H1 (cell line): ENCODE data around the gene SH2D5. TPM values are rescaled to one million over a fixed set of nuclear protein-coding genes. Genes with fewer than 3 reads are reported as not detected.

Source experiments
- BRCA1 ChIP-seq: IDR thresholded peaks from 2 replicates; pipeline ENCODE4 v1.6.1; 2012; ENCODE audit warnings: low read depth, low read length, improper control_type of control experiment
- CHD7 ChIP-seq: fragments of 300-600 bp; sonication (generic); IDR thresholded peaks from 2 replicates; pipeline ENCODE4 v1.7.1; 2012; ENCODE audit warnings: low read length, moderate library complexity, mild to moderate bottlenecking, inconsistent platforms; ENCODE audit not compliant: insufficient replicate concordance
- CREB1 ChIP-seq: IDR thresholded peaks from 2 replicates; pipeline ENCODE4 v1.6.1; 2012; ENCODE audit warnings: inconsistent platforms
- EP300 ChIP-seq, 2 experiments: IDR thresholded peaks; 1 replicate in 1 of 2; 2 replicates in 1 of 2; pipeline ENCODE4 v1.6.1; 2011 to 2012; ENCODE audit warnings: low read depth in 2 of 2, low read length in 2 of 2, mild to moderate bottlenecking in 2 of 2, borderline replicate concordance in 1 of 2, inconsistent platforms in 1 of 2, moderate library complexity in 1 of 2
- JUND ChIP-seq: IDR thresholded peaks from 2 replicates; pipeline ENCODE4 v1.6.1; 2011; ENCODE audit warnings: mild to moderate bottlenecking, improper control_type of control experiment, low read length
- POLR2A ChIP-seq, 2 experiments: IDR thresholded peaks; 1 replicate in 1 of 2; 2 replicates in 1 of 2; pipeline ENCODE4 v1.6.1; 2011; ENCODE audit warnings: low read depth in 2 of 2, low read length in 2 of 2, mild to moderate bottlenecking in 2 of 2; ENCODE audit errors: control extremely low read depth in 1 of 2
- RXRA ChIP-seq: IDR thresholded peaks from 2 replicates; pipeline ENCODE4 v1.6.1; 2011; ENCODE audit warnings: low read depth, mild to moderate bottlenecking, low read length, moderate library complexity; ENCODE audit not compliant: insufficient read depth
- SP4 ChIP-seq: IDR thresholded peaks from 2 replicates; pipeline ENCODE4 v1.6.1; 2012; ENCODE audit warnings: low read length, inconsistent platforms
- SUZ12 ChIP-seq: fragments of 200-600 bp; sonication (generic); IDR thresholded peaks from 2 replicates; pipeline ENCODE4 v1.6.1; 2012; ENCODE audit warnings: mild to moderate bottlenecking, inconsistent platforms, low read length, moderate library complexity, mixed read lengths
- USF2 ChIP-seq: IDR thresholded peaks from 2 replicates; pipeline ENCODE4 v1.6.1; 2011; ENCODE audit warnings: low read length, improper control_type of control experiment
- polyA plus RNA-seq, 7 experiments: library from polyadenylated mRNA; depleted of rRNA in 3 of 7; stranded (reverse) in 5 of 7; unstranded in 2 of 7; fragments of >200 nt in 5 of 7; fragments of 200-250 nt in 2 of 7; gene quantifications; 1 replicate in 5 of 7; 2 replicates in 1 of 7; 4 replicates in 1 of 7; pipeline versions ENCODE4 v1.2.1 to v1.2.3, GENCODE V29; 2011 to 2013; ENCODE audit warnings: missing spikeins in 2 of 7, mixed read lengths in 2 of 7
- total RNA-seq: library from RNA; stranded (reverse); fragmentation: NEBNext Ultra II Directional; extraction: Animal tissue kit (Norgen Biotek cat#: 25700); gene quantifications from 2 replicates; pipeline ENCODE4 v1.2.1, GENCODE V29; 2021

Gene SH2D5
- total and polyA plus RNA-seq, 2 of the 8 experiments (the other 6 are each of a cell fraction or from before 2014, with no cell fraction given), result 13.2 to 18.4 TPM

- TF ChIP-seq CHD7 (no peak), RXRA (no peak), JUND (no peak), SUZ12 (no peak), EP300 (IDR thresholded peaks at IDR 0.05; ENCODE audit: borderline replicate concordance in 1 of 2, low read depth in 2 of 2, low read length in 2 of 2) (no peak), SP4 (no peak), BRCA1 (no peak), CREB1 (no peak), USF2 (no peak), POLR2A (IDR thresholded peaks at IDR 0.05; ENCODE audit: control extremely low read depth in 1 of 2, low read depth in 2 of 2, low read length in 2 of 2) (no peak)
These were observed 17.1 kb downstream of the SH2D5 start (continued) for GRCh38 chr1:20715406-20715805.
